GM23248 (cell line): ENCODE data around the gene CLTB. TPM values are rescaled to one million over a fixed set of nuclear protein-coding genes. Genes with fewer than 3 reads are reported as not detected.

ENCODE experiments used
- DNase-seq: peaks from one replicate; pipeline ENCODE4 v3.0.0-alpha.2; 2015
- H2AFZ ChIP-seq: fragments of 200-600 bp; sonication (generic); 2 replicates; pipeline ENCODE4 v1.6.1; 2016; ENCODE audit warnings: antibody characterized with exemption
- H3F3A ChIP-seq: fragments of 200-600 bp; sonication (generic); 2 replicates; pipeline ENCODE4 v1.6.1; 2016; ENCODE audit warnings: mild to moderate bottlenecking, antibody characterized with exemption, mixed run types; ENCODE audit not compliant: insufficient read depth
- H3K27ac ChIP-seq: fragments of 200-600 bp; sonication (generic); 2 replicates; pipeline ENCODE4 v1.5.1; 2016; ENCODE audit warnings: mild to moderate bottlenecking
- H3K27me3 ChIP-seq: fragments of 200-600 bp; sonication (generic); replicated peaks from 2 replicates; pipeline ENCODE4 v1.6.1; 2016; ENCODE audit warnings: mild to moderate bottlenecking; ENCODE audit not compliant: insufficient read depth
- H3K36me3 ChIP-seq: fragments of 200-600 bp; sonication (generic); 2 replicates; pipeline ENCODE4 v1.6.1; 2016; ENCODE audit warnings: low read depth, mild to moderate bottlenecking
- H3K4me1 ChIP-seq: fragments of 200-600 bp; sonication (generic); 2 replicates; pipeline ENCODE4 v1.6.1; 2016; ENCODE audit warnings: mild to moderate bottlenecking; ENCODE audit not compliant: insufficient read depth
- H3K4me2 ChIP-seq: fragments of 200-600 bp; sonication (generic); one replicate; pipeline ENCODE4 v1.6.1; 2016; ENCODE audit warnings: mild to moderate bottlenecking; ENCODE audit not compliant: unreplicated experiment
- H3K4me3 ChIP-seq: fragments of 200-600 bp; sonication (generic); 2 replicates; pipeline ENCODE4 v1.5.1; 2016; ENCODE audit warnings: mild to moderate bottlenecking
- H3K79me2 ChIP-seq: fragments of 200-600 bp; sonication (generic); 2 replicates; pipeline ENCODE4 v1.6.1; 2016; ENCODE audit warnings: mild to moderate bottlenecking; ENCODE audit not compliant: insufficient read depth
- H3K9ac ChIP-seq: fragments of 200-600 bp; sonication (generic); 2 replicates; pipeline ENCODE4 v1.6.1; 2016; ENCODE audit warnings: mild to moderate bottlenecking
- H3K9me2 ChIP-seq: fragments of 200-600 bp; sonication (generic); 2 replicates; pipeline ENCODE4 v1.6.1; 2016; ENCODE audit warnings: mixed run types, mild to moderate bottlenecking, moderate library complexity; ENCODE audit not compliant: insufficient read depth
- H3K9me3 ChIP-seq: fragments of 200-600 bp; sonication (generic); one replicate; pipeline ENCODE4 v1.6.1; 2017; ENCODE audit warnings: low read depth
- H4K20me1 ChIP-seq: fragments of 200-600 bp; sonication (generic); 2 replicates; pipeline ENCODE4 v1.6.0; 2016; ENCODE audit not compliant: insufficient read depth
- EZH2 ChIP-seq: fragments of 200-600 bp; sonication (generic); IDR thresholded peaks from 2 replicates; pipeline ENCODE4 v1.6.1; 2018; ENCODE audit warnings: antibody characterized with exemption, mild to moderate bottlenecking; ENCODE audit not compliant: insufficient read depth, poor library complexity, severe bottlenecking
- EZH2phosphoT487 ChIP-seq: fragments of 200-600 bp; sonication (generic); IDR thresholded peaks from 2 replicates; pipeline ENCODE4 v1.6.1; 2018; ENCODE audit warnings: antibody characterized with exemption, moderate library complexity, mild to moderate bottlenecking, low read depth; ENCODE audit not compliant: insufficient read depth
- WGBS, 2 experiments: methylation state at CpG; one replicate each; pipeline ENCODE4 v1.1.6; 2015 to 2017; ENCODE audit warnings: low lambda C conversion rate in 2 of 2, low coverage in 1 of 2; ENCODE audit errors: missing lambda C conversion rate in 2 of 2; 5-methylcytosine and 5-hydroxymethylcytosine counted together
- in situ Hi-C: fragments of 300-500 bp; cut with MboI; formaldehyde crosslinking; loops from 2 replicates; pipeline ENCODE4 v1.15.0; 2020
- polyA plus RNA-seq: library from polyadenylated mRNA; unstranded; fragments of >200 nt; fragmentation: Nextera tagmentation; extraction: Ambion mirVana; gene quantifications from 2 replicates; pipeline ENCODE4 v1.2.1, GENCODE V29; 2016
- total RNA-seq: library from RNA; depleted of rRNA; stranded (reverse); fragments of >200 nt; shearing (Covaris generic); gene quantifications from 2 replicates; pipeline ENCODE4 v1.2.3, GENCODE V29; 2014

Gene CLTB
- total and polyA plus RNA-seq, 2 experiments from 2014 or later: 128 to 130 TPM

GRCh38 chr5:176454724-176455394 is 38.5 kb upstream of the CLTB start:
- Histone ChIP-seq H3K79me2 (peaks cover 97% of the 10 kb centered on the region), H3K36me3 (0 out of 2 replicates have a peak, but pooled peaks cover 8% of the 10 kb centered on the region), H3K9me3 (no peaks in the 10 kb centered on the region), H3K27ac (no peak overlapping the region), H3K4me2 (no peak overlapping the region), H3K4me1 (peaks cover 16% of the 10 kb centered on the region), H3K9me2 (no peaks in the 10 kb centered on the region), H3K9ac (no peak overlapping the region), H3F3A (peaks cover 8% of the 10 kb centered on the region; the same call in 1 of the 2 replicates), H3K27me3 (no peaks in the 10 kb centered on the region), H2AFZ (no peak overlapping the region), H3K4me3 (no peak overlapping the region), H4K20me1 (peaks cover 16% of the 10 kb centered on the region)
- in situ Hi-C loops: no loop called here
- DNase-seq: no peak
- TF ChIP-seq EZH2 (no peak), EZH2phosphoT487 (no peak)
- 96 to 97% methylated on average over 4 of the region's 4 CpGs for WGBS, 2 experiments

- peak overlapping the region; percentile 99; the same call in 1 of the 2 replicates for H3K9ac ChIP-seq
- WGBS, 2 experiments: 42 to 55% methylated on average over 1 of the region's 1 CpG
- 0 out of 2 replicates have a peak, but pooled peaks cover 8% of the 10 kb centered on the region for H3K36me3 ChIP-seq
- H4K20me1 ChIP-seq: peaks cover 11% of the 10 kb centered on the region; the same call in 1 of the 2 replicates
- peaks cover 18% of the 10 kb centered on the region for H3K4me1 ChIP-seq
- no peak overlapping the region for H2AFZ ChIP-seq
- H3F3A ChIP-seq: peaks cover 8% of the 10 kb centered on the region
- no peaks in the 10 kb centered on the region for H3K27me3 ChIP-seq
- H3K9me3 ChIP-seq: no peaks in the 10 kb centered on the region
- DNase-seq: no peak
- H3K79me2 ChIP-seq: peaks cover 67% of the 10 kb centered on the region
- TF ChIP-seq EZH2phosphoT487 (no peak), EZH2 (no peak)
- no peaks in the 10 kb centered on the region for H3K9me2 ChIP-seq
- in situ Hi-C loops: no loop called here
- peak overlapping the region; percentile 88 for H3K4me2 ChIP-seq
- H3K4me3 ChIP-seq: peak overlapping the region; percentile 98; the same call in 1 of the 2 replicates
- H3K27ac ChIP-seq: no peak overlapping the region
These were observed 33.7 kb upstream of the CLTB start for GRCh38 chr5:176450077-176450476.

- Histone ChIP-seq H3K4me1 (peaks cover 18% of the 10 kb centered on the region), H3K9me3 (no peaks in the 10 kb centered on the region), H4K20me1 (peaks cover 11% of the 10 kb centered on the region; the same call in 1 of the 2 replicates), H2AFZ (peak within 1 kb of the TSS; percentile 91), H3K27me3 (no peaks in the 10 kb centered on the region), H3K9me2 (no peaks in the 10 kb centered on the region), H3K4me3 (peak within 1 kb of the TSS; percentile 98), H3K79me2 (peaks cover 47% of the 10 kb centered on the region), H3F3A (peaks cover 8% of the 10 kb centered on the region), H3K36me3 (0 out of 2 replicates have a peak, but pooled peaks cover 5% of the 10 kb centered on the region), H3K9ac (peak within 1 kb of the TSS; percentile 99), H3K27ac (peak within 1 kb of the TSS; percentile 94), H3K4me2 (peak within 1 kb of the TSS; percentile 96)
- TF ChIP-seq EZH2 (no peak), EZH2phosphoT487 (no peak)
- in situ Hi-C loops: no loop called here
- 1% methylated on average over 29 to 45 of the region's 50 CpGs for WGBS, 2 experiments
- peak; percentile 99 for DNase-seq
These were observed 31.8 kb upstream of the CLTB start, which contains the start of gene FAF2 for GRCh38 chr5:176447978-176448608. TSS of gene FAF2 (plus strand) at chr5:176448385. CDS start at chr5:176448408, 23 bp downstream.

GRCh38 chr5:176447591-176447977 is 31.2 kb upstream of the CLTB start:
- peak overlapping the region; percentile 99 for H3K9ac ChIP-seq
- H3K27me3 ChIP-seq: no peaks in the 10 kb centered on the region
- in situ Hi-C loops: no loop called here
- peak overlapping the region; percentile 96 for H3K4me2 ChIP-seq
- H3K4me3 ChIP-seq: peak overlapping the region; percentile 98
- peaks cover 18% of the 10 kb centered on the region for H3K4me1 ChIP-seq
- no peaks in the 10 kb centered on the region for H3K9me3 ChIP-seq
- peaks cover 8% of the 10 kb centered on the region for H3F3A ChIP-seq
- no peak for DNase-seq
- TF ChIP-seq EZH2: no peak
- TF ChIP-seq EZH2phosphoT487: no peak
- peak overlapping the region; percentile 76 for H3K27ac ChIP-seq
- peaks cover 8% of the 10 kb centered on the region; the same call in 1 of the 2 replicates for H4K20me1 ChIP-seq
- no peaks in the 10 kb centered on the region for H3K9me2 ChIP-seq
- peaks cover 42% of the 10 kb centered on the region for H3K79me2 ChIP-seq
- H2AFZ ChIP-seq: peak overlapping the region; percentile 91
- WGBS, 2 experiments: 1 to 3% methylated on average over 34 of the region's 34 CpGs
- H3K36me3 ChIP-seq: no peaks in the 10 kb centered on the region
